ENCODE data around the gene IKZF2.

The IKZF2 gene

DNA sequence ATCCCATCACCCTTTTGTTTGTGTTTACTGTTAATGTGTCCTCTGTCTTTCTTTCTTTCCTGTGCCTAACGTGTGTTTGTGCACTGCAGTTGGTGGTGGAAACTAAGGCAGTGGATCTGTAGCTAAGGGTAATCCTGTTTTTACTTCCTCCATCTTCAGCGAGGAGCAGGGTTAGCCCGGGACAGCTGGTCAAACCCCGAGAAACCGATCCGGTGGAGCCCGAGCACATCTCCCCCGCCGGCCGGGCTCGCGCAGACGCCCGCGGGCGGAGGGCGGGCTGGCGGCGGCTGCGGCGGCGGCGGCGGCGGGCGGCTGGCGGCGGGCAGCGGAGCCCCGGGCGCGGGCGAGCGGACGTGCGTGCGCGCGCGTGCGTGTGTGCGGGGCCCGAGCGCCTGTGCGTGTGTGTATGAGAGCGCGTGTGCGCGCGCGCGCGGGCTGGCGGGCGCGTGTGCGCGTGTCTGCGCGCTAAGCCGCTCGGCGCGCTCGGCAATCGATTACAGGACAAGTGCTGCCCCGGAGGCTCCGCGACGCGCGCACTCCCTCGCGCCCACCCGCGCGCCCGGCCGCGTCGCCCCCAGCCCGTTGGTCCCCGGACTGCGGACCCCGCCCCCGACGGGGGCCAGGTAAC, at the start of gene IKZF2:
IKZF2 (minus strand) TSS at position 176 of the 628 bp plus-strand sequence. CDS start 2,983 bp downstream, outside the sequence.
- DNase-seq (ENCODE audit: low read depth) = peak; percentile 49

DNA sequence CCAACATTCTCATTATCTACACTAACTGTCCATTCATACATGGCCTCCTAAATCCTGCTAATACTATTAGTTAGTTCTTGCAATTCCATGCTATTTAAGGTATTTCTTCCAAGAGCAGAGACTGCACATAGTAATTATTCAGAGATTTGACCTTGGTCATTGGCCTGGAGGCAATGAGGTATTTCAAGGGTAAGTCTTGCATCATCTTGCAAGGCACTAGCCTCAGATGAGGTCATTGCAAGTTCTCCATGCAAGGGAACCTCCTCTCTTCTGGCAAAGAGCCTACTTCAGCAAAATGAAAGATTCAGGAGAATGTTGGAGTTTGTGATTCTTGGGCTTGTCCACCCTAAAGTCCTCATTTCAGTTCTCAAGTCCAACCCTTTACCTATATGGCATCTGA, 48.5 kb upstream of the IKZF2 start:
- no peak for DNase-seq (ENCODE audit: low read depth)

DNA sequence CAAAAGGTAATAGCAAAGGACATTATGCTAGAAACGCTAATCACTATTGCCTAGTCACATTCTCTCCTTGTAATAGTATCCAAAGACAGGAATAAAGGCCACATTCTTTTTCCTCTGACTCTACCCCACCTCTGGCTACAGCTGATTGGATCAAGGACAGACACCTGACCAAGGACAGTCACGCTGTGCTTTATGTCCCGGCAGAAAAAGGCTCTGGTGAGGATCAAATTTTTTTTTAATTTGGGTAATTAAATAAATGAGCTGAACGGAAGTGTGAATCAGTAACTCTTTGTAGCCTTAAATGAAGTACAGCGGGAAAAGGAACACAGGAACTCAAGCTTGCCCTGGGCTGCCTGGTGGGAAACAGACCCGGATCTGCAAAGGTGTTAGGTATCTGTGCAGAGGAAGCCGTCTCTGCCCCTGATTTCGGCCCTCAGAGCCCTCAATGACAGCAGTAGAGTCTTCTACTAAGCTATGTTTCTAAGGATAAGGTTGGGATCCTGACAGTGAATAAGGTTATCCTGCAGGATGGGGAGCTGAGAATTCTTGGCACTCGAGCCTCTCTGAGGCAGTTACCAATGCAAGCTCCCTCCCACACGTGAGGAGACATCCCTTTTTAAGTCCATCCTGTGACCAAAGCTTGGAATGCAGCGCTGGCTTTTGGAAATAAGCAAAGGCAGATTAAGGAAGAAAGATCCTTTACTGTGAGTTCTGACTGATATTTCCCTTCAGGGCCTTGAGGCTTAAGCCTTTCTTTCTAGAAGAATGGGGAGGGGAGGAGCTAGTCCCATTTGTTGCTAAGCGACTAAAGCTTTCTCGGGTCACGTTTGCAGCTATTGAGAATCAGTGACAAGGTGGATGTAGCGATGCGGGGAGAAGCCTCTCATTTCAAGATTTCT, 37.8 kb upstream of the IKZF2 start:
- DNase-seq (ENCODE audit: low read depth) = no peak

DNA sequence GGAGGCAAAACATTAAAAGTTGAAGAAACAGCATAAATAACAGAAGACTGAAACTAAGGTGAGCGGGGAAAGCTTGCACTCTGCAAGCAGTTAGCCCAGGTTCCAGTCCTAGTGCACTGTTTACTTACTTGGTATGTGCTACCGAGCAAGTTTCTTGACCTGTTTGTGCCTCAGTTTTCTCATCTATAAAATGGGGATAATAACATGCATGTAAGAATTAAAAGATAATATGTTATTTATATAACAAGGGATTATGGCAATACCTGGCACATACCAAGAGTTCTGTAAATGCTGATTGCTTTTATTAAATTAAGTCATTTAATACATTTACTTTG, 37.1 kb upstream of the IKZF2 start:
- no peak for DNase-seq (ENCODE audit: low read depth)

DNA sequence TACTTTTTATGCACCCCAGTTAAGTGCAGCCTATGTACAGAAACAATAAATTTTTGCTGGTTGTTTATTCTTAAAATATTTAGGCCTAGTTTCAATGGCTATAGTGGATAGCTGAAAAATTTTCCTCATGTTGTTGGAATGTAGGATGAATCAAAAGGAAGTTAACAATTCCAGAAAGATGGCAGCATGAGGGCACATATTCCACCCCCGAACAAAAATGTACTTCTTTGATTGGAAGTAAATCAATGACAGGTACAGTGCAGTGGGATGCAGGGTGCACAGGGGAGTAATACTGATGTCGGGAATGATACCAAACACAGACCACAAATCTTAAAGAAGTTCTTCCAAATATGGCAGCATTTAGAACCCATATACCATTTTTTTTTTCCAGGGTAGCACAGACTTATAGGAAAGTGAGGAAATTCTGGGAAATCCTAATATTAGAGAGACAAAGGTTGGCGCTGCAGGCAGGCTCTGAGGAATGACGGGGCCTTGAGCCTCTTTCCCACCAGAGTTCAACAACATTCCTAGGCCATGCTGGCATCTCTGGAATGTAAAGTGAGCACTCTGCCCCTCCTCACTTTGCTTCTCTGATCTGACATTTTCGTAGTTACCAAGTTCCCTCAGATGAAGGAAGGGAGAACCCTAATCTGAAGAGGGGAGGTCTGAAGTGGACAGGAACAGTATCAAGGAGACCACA, 36.6 kb upstream of the IKZF2 start:
- DNase-seq (ENCODE audit: low read depth) = no peak

DNA sequence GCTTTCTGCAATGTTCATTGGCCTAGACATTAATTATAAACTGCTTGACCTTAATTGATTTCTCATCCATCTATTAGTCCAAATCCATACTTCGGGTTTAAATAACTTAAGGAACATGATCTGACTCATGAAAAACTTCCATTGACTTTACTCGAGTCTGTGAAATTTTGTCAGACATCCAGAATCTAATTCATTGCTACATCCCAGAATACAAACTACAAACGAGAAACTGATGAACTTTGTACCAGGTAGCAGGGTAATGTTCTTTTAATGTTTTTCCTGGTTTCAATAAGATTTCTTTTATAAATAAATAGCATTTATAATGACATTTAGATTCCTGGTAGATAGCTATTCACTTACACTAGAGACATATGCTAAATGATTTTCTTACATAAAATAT, 36.0 kb upstream of the IKZF2 start:
- no peak for DNase-seq (ENCODE audit: low read depth)

DNA sequence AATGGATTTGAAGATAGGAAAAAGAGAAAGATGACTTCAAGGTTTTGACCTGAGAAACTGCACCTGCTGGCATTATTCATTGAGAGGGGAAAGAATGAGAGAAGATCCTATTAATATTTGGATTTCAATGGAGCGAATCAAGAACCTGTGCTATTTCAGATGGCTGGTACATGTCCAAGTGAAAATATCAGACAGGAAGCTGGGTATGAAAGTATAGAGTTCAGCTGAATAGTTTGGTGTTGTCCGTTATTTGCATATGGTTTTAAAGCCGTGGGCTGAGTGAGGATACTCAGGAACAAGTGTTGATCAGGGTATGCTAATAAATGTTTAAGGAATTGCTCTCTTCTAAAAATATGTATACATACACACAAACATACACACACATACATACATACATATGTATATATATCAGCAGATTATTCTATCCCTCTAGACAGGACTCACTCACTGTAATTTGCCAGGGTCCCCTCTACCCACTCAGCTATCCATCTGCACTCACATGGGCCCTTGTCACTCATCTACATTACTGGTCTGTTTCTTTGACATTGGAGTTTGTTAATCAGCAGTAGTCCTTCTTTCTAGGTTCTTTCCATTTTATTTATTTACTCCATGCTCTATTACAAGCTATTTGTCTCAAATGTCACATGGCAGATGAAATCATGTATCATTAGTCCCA, 33.9 kb upstream of the IKZF2 start:
- DNase-seq (ENCODE audit: low read depth) = no peak

DNA sequence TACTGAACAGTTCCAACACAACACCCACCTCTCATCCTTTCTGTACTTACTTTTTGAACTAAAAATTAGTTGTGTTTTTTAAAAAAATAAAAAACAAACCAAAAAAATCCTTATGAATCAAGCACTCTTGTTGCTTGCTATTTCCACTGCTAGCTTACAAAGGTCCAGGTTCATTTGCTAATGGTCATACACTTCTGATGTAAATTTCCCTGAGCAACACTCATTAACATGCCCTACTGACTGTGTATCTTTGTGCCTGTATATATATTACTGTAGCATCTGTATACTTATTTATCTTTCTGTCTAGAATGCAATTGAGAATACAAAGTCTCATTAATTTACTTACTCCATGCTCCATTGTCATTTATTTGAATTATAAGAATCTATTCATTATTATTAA, 30.3 kb upstream of the IKZF2 start:
- DNase-seq (ENCODE audit: low read depth) = no peak

DNA sequence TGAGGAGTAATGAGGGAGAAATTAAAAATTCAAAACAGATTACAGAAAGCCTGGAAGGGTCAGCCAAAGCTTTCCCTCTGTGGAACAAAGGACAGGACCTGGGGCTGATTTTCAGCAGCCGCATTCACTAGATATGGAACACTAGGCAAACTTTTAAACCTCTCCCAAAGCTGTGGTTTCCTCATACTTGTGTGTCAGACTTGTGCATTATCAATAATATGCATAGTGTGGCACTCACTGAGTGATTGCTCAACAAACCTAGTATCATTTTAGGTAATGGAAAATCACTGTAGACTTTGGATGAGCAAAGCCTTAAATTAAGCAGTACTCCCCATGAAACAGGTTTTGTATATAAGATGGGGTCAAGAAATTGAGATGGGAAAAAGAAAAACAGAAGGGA, 26.3 kb upstream of the IKZF2 start:
- DNase-seq (ENCODE audit: low read depth) = no peak

DNA sequence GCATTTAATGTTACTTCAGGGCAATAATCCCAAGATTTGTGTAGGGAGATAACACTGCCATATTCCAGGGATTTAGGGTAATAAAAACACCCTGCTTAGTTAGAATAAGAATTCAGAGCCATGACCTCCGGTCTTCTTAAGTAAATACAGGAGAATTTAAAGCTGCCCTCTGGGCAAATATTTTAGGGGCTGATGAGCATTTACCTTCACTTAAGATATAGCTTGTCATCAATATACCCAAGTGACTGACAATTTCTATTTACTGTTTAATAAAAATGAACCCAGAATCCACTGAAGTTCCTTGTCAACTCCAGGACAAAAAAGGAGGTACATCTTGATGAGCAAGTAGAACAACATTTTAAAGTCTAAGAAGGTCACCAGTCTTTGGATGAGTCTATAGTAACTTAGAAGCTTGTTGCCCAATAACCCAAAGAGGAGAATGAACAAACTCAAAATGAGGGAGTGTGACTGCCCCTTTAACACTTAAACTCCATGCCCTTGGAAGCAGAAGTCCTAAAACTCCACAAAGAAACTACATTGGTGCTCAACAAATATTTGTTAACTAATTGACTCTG, 24.3 kb upstream of the IKZF2 start:
- no peak for DNase-seq (ENCODE audit: low read depth)

DNA sequence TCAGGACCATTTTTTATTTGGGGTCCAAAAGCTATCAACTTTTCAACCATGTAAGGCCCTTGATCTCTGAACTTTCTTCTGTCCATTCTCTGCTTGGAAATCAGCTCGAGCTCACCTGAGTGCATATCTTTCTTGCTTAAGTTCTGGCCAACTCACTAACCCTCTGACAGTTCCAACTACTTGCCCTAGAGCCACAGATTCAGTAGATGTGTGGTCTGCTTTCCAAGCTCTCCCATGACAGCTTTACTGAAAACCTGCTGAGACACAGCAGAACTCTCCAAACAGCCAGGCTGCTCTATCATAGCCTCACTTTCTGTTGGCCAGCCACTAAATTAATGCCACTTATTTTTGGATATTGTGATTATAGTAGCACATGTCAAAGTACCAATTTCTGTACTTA, 21.2 kb upstream of the IKZF2 start:
- DNase-seq (ENCODE audit: low read depth) = no peak

DNA sequence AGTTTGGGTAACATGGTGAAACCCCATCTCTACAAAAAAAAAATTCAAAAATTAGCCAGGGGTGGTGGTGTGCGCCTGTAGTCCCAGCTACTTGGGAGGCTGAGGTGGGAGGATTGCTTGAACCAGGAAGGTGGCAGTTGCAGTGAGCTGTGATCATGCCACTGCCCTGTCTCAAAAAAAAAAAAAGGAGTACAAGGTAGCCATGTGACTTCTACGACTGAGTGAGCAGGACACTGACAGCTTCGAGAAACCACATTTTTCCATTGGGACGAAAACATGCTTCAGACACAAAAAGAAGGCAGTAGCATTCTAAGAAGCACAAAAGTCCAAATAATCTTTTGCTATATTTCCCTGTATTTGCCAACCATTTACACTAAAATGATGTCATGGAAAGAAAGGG, 19.7 kb upstream of the IKZF2 start:
- no peak for DNase-seq (ENCODE audit: low read depth)

DNA sequence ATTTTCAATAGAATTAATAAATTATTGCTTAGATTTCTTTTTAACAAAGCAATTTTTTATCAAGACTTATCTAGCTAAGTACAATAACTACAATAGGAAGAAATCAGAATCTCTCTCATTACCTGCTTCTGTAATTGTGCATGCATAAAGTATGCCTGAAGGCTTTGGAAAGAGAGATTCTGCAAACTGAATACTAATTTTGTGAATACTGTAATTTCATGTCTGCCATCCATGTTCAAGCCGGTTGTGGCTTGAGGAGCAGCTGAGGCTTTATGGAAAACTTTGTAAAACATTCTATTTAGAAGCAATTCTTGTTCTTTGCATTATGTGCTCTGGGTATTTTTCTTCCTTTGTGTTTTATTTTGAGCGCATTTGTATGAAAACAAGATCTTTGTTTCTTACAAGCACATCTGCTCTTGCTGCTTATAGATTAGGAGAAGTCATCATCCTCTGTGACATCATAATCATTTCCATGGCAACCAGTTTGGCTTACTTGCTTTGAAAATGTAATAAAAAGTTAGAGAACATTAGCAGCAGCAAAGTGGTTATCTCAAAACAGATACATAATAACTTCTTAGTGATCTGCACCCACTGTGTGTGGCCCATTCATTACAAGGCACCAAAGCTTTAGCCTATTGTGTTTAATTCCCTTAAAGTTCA, 16.0 kb upstream of the IKZF2 start:
- DNase-seq (ENCODE audit: low read depth) = no peak

DNA sequence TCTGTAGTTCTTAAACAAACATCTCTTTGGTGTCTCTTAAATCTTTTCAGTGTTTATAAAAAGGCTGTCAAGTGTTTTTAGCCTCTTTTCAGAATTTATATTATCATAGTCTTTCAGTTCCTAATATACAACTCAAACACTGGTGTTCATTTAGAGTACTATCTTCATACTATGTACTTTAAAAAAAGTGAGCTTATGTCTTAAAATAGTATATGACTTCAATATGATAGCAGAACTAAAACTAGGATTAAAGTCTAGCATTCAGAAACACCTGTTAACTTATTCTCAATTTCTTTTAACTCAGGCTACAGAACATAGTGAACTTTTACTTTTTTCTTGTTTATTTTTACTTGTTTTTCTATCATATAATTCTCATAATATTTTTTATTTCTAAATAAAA, 14.7 kb upstream of the IKZF2 start:
- DNase-seq (ENCODE audit: low read depth) = no peak

DNA sequence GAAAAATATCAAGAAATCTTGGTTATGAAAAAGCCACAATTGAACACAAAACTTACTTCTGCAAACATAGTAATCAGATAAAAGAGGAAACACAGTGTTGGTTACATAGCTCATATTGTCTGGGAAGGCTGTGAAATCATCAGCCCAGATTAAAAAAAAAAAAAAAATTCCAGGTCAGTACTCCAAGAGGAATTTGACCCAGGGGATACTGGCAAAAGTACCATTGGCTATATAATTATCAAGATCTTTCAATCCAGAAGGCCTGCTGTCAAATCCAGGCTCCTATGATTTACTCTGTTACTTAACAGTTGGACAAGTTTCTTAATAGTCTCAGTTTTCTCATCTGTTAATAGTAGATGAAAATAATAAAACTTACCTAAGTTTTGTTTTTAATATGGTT, 12.9 kb upstream of the IKZF2 start:
- no peak for DNase-seq (ENCODE audit: low read depth)

DNA sequence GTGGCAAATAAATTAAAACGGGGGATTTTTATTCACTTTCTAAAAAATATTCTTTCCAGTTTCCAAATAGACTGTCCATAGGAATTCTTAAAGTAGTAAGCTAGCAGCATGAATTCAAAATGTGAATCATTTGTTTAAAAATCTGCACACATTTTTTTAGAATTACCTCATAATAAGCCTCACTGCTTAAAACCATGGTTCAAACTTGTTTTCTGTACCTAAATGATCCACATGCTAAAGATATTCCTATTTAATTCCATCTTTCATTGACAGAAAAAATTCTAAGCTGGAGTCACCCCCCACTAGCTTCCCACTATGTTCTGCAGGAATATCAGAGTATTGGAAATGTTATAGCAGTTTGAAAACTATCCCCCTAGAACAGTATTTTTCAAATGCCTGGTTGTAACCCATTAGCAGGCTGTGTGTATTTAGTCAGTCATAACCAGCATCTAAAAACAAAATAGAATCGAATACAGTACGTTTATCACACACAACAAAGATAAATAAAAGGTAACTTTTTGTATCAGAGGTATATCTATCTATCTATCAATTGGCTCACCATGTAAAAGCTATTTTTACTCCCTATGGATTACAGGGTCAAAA, 11.2 kb upstream of the IKZF2 start:
- DNase-seq (ENCODE audit: low read depth) = no peak

DNA sequence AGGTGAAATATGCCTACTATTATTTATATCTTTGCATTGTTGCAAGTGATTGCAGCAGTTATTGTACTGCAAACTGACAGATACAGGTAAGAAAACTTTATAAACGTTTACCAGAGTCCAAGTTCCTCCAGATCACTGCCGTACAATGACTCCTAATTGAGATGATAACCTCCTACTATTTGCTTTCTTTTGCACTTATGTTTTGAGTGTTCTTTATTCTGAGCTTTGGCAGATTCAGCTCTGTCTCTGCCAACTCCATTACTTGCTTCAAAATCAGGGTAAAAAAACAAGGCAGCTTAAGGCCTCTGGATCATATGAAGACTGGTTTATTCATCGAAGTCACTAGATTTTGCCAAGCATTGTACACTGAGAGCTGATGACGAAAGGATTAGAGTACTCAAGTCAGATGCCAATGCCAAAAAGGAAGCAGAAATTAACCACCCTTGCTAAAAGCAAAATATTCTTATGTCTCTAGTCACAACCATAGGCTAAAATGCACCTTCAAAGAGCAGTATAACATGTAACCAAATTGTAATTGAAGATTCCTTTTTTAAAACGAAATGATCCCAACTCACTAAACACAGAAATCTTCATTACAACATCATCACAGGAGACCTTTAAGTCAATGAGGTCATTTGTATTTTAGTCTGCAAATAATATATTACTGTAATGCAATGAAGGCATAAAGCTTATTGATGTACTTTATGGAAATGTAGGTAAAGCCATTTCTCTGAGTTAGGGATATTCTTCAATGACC, 10.5 kb upstream of the IKZF2 start:
- no peak for DNase-seq (ENCODE audit: low read depth)

DNA sequence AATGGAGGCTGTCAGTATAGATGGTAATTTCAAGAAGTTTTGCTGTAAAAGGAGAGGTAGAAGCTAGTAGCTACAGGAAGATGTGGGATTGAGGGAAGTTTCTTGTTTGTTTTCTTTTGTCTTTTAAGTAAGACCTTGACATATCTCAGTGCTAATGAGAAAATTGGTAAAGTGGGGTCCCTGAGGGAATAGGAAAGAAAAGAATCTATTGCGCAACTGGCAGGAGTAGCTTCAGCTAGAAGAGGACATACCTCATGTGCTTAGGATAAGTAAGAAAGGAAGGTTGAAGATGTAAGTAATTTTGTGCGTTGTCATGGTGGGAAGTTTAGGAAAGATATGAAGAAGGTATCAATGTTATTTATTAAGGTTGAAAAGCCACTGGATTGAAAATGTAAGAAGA, 8.4 kb upstream of the IKZF2 start:
- no peak for DNase-seq (ENCODE audit: low read depth)

DNA sequence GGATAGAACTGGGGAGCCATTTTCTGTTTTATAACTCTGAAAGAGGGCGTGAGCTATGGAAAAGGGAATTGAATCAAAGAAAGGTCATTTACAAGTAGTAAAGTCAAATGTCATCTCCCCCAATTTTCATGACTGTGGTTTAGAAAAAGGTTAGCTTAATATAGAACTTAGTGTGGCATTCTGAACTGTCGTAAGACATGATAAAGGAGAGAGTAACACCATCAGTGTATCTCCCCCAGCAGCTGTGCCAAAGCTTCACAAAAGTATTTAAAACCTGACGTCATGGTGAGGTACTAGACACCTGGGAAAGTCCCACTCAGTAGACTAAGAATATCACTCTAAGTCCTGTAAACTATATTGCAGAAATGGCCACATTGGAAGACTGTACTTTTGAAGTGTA, 5.8 kb upstream of the IKZF2 start:
- no peak for DNase-seq (ENCODE audit: low read depth)

DNA sequence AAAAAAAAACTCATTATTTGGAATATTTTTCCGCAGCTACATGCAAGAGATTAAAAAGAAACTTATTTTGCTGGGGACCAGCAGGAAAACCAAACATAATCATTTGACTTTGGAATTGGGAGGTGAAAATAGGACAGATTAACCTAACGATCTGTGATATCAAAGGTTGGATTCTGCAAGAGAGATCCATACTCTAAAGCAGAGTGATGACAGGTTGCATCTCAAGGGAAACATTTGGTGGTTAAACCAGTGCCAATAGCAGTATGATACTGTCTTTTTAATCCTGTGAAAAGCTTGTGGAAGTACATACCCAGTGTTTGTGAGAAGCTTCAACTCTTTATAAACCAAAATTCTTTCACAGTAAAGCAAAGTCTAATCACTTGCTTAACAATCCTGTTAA, 5.3 kb upstream of the IKZF2 start:
- DNase-seq (ENCODE audit: low read depth) = no peak

DNA sequence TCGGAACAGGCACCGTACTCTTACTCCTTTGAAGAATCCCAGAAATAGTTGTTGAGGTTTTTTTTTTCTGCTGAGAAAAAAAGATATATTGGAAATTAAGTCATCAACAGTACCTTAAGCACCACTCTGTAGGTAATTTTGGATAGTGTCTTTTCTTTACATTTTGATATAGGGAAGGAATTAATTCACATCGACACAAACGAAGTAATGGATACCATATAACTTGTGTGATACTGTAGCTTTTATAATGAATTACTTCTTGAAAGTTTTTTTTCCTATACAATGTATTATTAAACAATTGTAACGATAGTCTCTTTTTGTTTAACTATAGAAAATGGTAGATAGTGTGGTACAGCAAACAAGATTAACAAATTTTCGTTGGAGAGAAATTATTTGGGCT, 1.5 kb upstream of the IKZF2 start:
- DNase-seq (ENCODE audit: low read depth) = no peak

Data from activated T-helper 1 cell treated with Interleukin-2 at 50 U/mL for 16 hours (primary cell).